NB4 (cell line): ENCODE data around the gene MBD3L2.
"Not testable (repeated sequence)": the region's sequence is repeated elsewhere in the genome, so short reads cannot be mapped to it uniquely, and the experiment has no call there.

Experiments
- DNase-seq: peaks from one replicate; pipeline ENCODE4 v3.0.0; 2010; ENCODE audit warnings: low read depth
- H3K4me3 ChIP-seq: one replicate; pipeline ENCODE4 v1.5.1; 2011; ENCODE audit warnings: mild to moderate bottlenecking, low read depth, low read length, moderate library complexity
- CTCF ChIP-seq: IDR thresholded peaks from one replicate; pipeline ENCODE4 v1.5.1; 2012; ENCODE audit warnings: low read depth, low read length
- MYC ChIP-seq: IDR thresholded peaks from 2 replicates; pipeline ENCODE4 v1.6.1; 2011; ENCODE audit warnings: low read depth, low read length
- POLR2A ChIP-seq: IDR thresholded peaks from 2 replicates; pipeline ENCODE4 v1.6.1; 2011; ENCODE audit warnings: mild to moderate bottlenecking; ENCODE audit not compliant: insufficient read length; ENCODE audit errors: extremely low read depth
- TF ChIP-seq, protein P1 (sequence below): IDR thresholded peaks from 2 replicates; pipeline ENCODE4 v1.6.1; 2011; ENCODE audit warnings: low read depth, low read length

Gene MBD3L2

GRCh38 chr19:7049021-7049420 lies at the start of gene MBD3L2:
Gene MBD3L2 (plus strand): TSS chr19:7049321. CDS start chr19:7049374, 53 bp downstream.
- not testable (repeated sequence) for H3K4me3 ChIP-seq, DNase-seq

DNA sequence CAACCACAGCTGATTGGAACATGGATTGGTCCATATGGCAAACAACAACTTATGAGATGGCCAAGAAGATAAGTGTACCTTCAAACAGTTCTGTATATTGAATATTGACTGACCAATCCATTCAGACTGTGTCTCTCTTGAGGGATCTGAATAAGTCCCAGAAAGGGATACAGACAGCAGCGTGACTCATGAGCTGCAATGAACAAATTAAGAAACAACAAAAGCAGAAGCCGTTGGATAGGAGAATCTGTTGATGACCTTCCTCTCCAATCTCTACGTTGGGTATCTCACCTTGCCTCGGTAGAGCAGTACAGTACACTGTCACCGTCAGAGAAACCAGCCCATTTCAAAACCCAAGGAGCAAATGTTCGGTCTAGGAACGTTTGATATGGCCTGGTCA lies 49.2 kb upstream of the MBD3L2 start:
- DNase-seq: peak; percentile 30
- H3K4me3 ChIP-seq: no peak overlapping the region
- TF ChIP-seq, protein P1, sequence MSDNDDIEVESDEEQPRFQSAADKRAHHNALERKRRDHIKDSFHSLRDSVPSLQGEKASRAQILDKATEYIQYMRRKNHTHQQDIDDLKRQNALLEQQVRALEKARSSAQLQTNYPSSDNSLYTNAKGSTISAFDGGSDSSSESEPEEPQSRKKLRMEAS: no peak
- no peak for TF ChIP-seq POLR2A
- no peak for TF ChIP-seq MYC
- TF ChIP-seq CTCF: no peak

- no peak for DNase-seq
- H3K4me3 ChIP-seq: no peak overlapping the region
- TF ChIP-seq MYC (no peak), CTCF (no peak), POLR2A (no peak)
- TF ChIP-seq, protein P1: no peak
Observed at GRCh38 chr19:7000333-7000732, 48.8 kb upstream of the MBD3L2 start.

DNA sequence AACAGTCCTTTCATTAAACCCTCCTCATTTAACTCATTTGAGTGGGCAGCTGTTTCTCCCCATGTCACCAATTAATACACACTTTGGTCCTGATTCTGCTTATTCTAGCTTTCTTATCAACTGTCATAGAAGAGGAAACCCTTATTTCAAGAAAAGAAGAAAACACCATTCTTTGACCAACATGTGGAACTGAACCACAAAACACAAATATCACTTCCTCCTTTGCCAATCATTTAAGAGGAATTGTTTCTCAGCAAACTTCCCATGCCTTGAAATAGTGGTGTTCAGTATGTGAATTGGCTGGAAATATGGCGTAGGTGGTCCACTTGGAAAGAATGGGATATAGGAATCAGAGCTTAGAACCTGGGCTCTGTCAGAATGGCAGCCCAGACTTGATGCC lies 48.3 kb upstream of the MBD3L2 start:
- TF ChIP-seq POLR2A: no peak
- TF ChIP-seq, protein P1: no peak
- H3K4me3 ChIP-seq: no peak overlapping the region
- DNase-seq: no peak

GRCh38 chr19:7004313-7004931 lies 44.7 kb upstream of the MBD3L2 start:
- DNase-seq: peak; percentile 67
- peak; percentile 63 for TF ChIP-seq CTCF
- TF ChIP-seq, protein P1: no peak
- no peak for TF ChIP-seq MYC
- no peak for TF ChIP-seq POLR2A
- H3K4me3 ChIP-seq: no peak overlapping the region

GRCh38 chr19:7006135-7006704 lies 42.9 kb upstream of the MBD3L2 start:
- H3K4me3 ChIP-seq: no peak overlapping the region
- TF ChIP-seq, protein P1: no peak
- TF ChIP-seq CTCF (no peak), POLR2A (no peak), MYC (no peak)
- no peak for DNase-seq

DNA sequence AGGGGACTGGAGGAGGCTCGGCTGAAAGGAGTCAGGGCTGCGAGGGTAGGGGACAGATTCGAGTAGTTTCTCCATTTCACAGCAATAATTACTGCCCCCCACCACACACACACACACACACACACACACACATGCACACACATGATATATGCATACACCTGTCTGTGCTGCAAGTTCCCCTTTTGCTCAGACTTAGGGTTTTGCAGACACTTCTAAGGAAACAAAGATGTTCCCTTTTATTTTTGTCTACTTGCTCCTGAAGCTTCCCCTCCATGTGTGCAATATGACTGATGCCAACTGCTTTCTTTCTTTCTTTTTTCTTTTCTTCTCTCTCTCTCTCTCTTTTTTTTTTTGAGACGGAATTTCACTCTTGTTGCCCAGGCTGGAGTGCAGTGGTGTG lies 41.3 kb upstream of the MBD3L2 start:
- DNase-seq: no peak
- TF ChIP-seq, protein P1: no peak
- TF ChIP-seq MYC: no peak
- no peak for TF ChIP-seq CTCF
- no peak for TF ChIP-seq POLR2A
- no peak overlapping the region for H3K4me3 ChIP-seq
